Fibroblast of villous mesenchyme (primary cell): ENCODE measurements around the gene TRIML1. TPM values are rescaled to one million over a fixed set of nuclear protein-coding genes. Genes with fewer than 3 reads are reported as not detected.

Source experiments
- DNase-seq: peaks from one replicate; pipeline ENCODE4 v3.0.0-alpha.2; 2010; ENCODE audit warnings: low read depth
- H3K4me3 ChIP-seq: 2 replicates; pipeline ENCODE4 v1.5.1; 2011; ENCODE audit warnings: low read depth, mild to moderate bottlenecking, low read length
- total RNA-seq: library from RNA; depleted of rRNA; stranded (reverse); fragments of >200 nt; gene quantifications from 2 replicates; pipeline ENCODE4 v1.2.3, GENCODE V29; 2012
- TF ChIP-seq, protein P1 (sequence below): IDR thresholded peaks from 2 replicates; pipeline ENCODE4 v1.5.1; 2012; ENCODE audit warnings: low read depth, mild to moderate bottlenecking, low read length; ENCODE audit not compliant: insufficient read depth

Gene TRIML1
- total RNA-seq, 1 donor, result not detected

DNA sequence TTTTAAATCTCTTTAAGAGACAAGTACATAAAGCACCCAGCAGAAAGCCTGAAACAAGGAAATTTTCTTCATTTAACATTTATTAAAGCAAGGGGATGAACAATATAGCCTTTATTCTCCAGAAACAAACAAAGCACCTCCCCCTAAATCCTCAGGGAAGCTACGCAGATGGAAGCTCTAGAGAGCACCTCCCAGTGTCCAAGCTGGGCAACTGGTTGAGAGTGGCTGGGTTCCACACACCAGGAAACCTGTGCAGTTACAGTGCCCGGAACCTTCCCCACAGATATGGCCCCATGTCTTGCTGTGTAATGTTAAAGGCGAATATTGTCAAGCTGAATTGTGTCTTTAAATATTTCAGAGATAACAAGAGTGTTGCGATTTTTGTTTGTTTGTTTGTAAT, 8.9 kb upstream of the TRIML1 start:
- DNase-seq, result no peak
- TF ChIP-seq, protein P1, sequence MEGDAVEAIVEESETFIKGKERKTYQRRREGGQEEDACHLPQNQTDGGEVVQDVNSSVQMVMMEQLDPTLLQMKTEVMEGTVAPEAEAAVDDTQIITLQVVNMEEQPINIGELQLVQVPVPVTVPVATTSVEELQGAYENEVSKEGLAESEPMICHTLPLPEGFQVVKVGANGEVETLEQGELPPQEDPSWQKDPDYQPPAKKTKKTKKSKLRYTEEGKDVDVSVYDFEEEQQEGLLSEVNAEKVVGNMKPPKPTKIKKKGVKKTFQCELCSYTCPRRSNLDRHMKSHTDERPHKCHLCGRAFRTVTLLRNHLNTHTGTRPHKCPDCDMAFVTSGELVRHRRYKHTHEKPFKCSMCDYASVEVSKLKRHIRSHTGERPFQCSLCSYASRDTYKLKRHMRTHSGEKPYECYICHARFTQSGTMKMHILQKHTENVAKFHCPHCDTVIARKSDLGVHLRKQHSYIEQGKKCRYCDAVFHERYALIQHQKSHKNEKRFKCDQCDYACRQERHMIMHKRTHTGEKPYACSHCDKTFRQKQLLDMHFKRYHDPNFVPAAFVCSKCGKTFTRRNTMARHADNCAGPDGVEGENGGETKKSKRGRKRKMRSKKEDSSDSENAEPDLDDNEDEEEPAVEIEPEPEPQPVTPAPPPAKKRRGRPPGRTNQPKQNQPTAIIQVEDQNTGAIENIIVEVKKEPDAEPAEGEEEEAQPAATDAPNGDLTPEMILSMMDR, result no peak
- no peak overlapping the region for H3K4me3 ChIP-seq

- TF ChIP-seq, protein P1, result no peak
- no peak for DNase-seq
- no peak overlapping the region for H3K4me3 ChIP-seq
Observed at GRCh38 chr4:188132232-188132631, 7.0 kb upstream of the TRIML1 start.

GRCh38 chr4:188138227-188138626, 1.0 kb upstream of the TRIML1 start:
- no peak for DNase-seq
- TF ChIP-seq, protein P1, result no peak
- no peak overlapping the region for H3K4me3 ChIP-seq

DNA sequence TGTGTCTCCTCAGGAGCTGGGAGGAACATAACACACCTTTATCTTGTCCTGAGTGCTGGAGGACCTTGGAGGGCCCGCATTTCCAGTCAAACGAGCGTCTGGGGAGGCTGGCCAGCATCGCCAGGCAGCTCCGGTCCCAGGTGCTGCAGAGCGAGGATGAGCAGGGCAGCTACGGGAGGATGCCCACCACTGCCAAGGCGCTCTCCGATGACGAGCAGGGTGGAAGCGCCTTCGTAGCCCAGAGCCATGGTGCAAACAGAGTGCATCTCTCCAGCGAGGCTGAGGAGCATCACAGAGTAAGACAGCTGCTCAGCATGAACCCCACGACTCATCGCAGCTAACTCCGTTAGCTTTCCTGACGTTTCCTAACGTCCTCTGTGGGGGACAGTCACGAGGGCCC, 430 bp downstream of the TRIML1 start:
- DNase-seq, result no peak
- TF ChIP-seq, protein P1, result no peak
- H3K4me3 ChIP-seq, result no peak overlapping the region

- TF ChIP-seq, protein P1, result no peak
- DNase-seq, result no peak
- H3K4me3 ChIP-seq, result no peak overlapping the region
Observed at GRCh38 chr4:188143731-188144130, 4.5 kb downstream of the TRIML1 start.

DNA sequence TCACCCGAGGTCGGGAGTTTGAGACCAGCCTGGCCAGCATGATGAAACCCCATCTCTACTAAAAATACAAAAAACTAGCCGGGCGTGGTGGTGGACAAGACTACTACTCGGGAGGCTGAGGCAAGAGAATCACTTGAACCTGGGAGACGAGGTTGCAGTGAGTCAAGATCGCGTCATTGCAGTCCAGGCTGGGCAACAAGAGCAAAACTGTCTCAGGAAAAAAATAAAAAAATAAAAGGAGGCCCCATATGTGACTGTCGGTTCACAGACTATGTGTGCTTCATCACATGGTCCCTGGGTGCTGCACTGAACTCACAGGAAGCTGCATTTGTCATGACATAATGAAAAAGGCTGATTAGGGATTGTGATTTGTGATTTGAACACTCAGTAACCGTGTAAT, 6.4 kb downstream of the TRIML1 start:
- no peak for DNase-seq
- no peak overlapping the region for H3K4me3 ChIP-seq
- TF ChIP-seq, protein P1, result no peak

- TF ChIP-seq, protein P1, result no peak
- no peak overlapping the region for H3K4me3 ChIP-seq
- DNase-seq, result no peak
Observed at GRCh38 chr4:188146618-188147017, 7.4 kb downstream of the TRIML1 start.
